Coronary artery (tissue), 2 donors: ENCODE results near the gene PCIF1.

ENCODE experiments used
- DNase-seq: peaks from one replicate; pipeline ENCODE4 v3.0.0-alpha.2; 2017; ENCODE audit warnings: low spot score
- H3K27ac ChIP-seq, 2 donors: fragments of 200-600 bp; sonication (generic); one replicate each; pipeline ENCODE4 v1.5.1; 2016 to 2019
- H3K4me3 ChIP-seq: fragments of 200-600 bp; sonication (generic); 2 replicates; pipeline ENCODE4 v1.5.1; 2016; ENCODE audit warnings: mild to moderate bottlenecking, moderate library complexity
- CTCF ChIP-seq: fragments of 200-600 bp; sonication (generic); IDR thresholded peaks from one replicate; pipeline ENCODE4 v1.5.1; 2019; ENCODE audit warnings: antibody characterized with exemption

The PCIF1 gene

GRCh38 chr20:45937765-45938164 is 3.3 kb downstream of the PCIF1 start:
- no peak for TF ChIP-seq CTCF
- Histone ChIP-seq H3K27ac (no peak overlapping the region), H3K4me3 (no peak overlapping the region)
- no peak for DNase-seq

- Histone ChIP-seq H3K27ac (no peak overlapping the region), H3K4me3 (no peak overlapping the region)
- no peak for DNase-seq
- no peak for TF ChIP-seq CTCF
These were observed 4.4 kb downstream of the PCIF1 start for GRCh38 chr20:45938727-45939438.

- DNase-seq, result no peak
- Histone ChIP-seq H3K4me3 (no peak overlapping the region), H3K27ac (no peak overlapping the region)
- TF ChIP-seq CTCF, result no peak
These were observed 5.6 kb downstream of the PCIF1 start for GRCh38 chr20:45940053-45940452.

- no peak for TF ChIP-seq CTCF
- no peak overlapping the region for H3K4me3 ChIP-seq
- H3K27ac ChIP-seq, result no peak overlapping the region
- DNase-seq, result no peak
These were observed 6.0 kb downstream of the PCIF1 start for GRCh38 chr20:45940469-45940868.

- TF ChIP-seq CTCF, result no peak
- no peak overlapping the region for H3K27ac ChIP-seq
- no peak for DNase-seq
- H3K4me3 ChIP-seq, result no peak overlapping the region
These were observed 9.1 kb downstream of the PCIF1 start for GRCh38 chr20:45943613-45944012.

GRCh38 chr20:45944151-45944964 is 9.9 kb downstream of the PCIF1 start:
- peak overlapping the region in 1 of 2 donors; percentile 22 for H3K27ac ChIP-seq
- DNase-seq, result no peak
- H3K4me3 ChIP-seq, result no peak overlapping the region
- no peak for TF ChIP-seq CTCF
